IPS-20b (cell line): ENCODE measurements around the gene HVCN1.
"Not testable (repeated sequence)": the region's sequence is repeated elsewhere in the genome, so short reads cannot be mapped to it uniquely, and the experiment has no call there.

Source experiments
- H3K27ac ChIP-seq: one replicate; pipeline ENCODE4 v1.5.1; 2013; ENCODE audit warnings: low read length
- H3K27me3 ChIP-seq: 2 replicates; pipeline ENCODE4 v1.6.1; 2013; ENCODE audit warnings: mild to moderate bottlenecking, low read length, inconsistent platforms; ENCODE audit not compliant: insufficient read depth
- H3K36me3 ChIP-seq: 2 replicates; pipeline ENCODE4 v1.6.1; 2013; ENCODE audit warnings: low read depth, mild to moderate bottlenecking, inconsistent platforms, low read length, moderate library complexity; ENCODE audit not compliant: insufficient read depth
- H3K4me1 ChIP-seq: 2 replicates; pipeline ENCODE4 v1.6.1; 2013; ENCODE audit warnings: mild to moderate bottlenecking, control low read depth, inconsistent platforms, low read length, moderate library complexity; ENCODE audit not compliant: insufficient read depth
- H3K4me3 ChIP-seq: 2 replicates; pipeline ENCODE4 v1.5.1; 2013; ENCODE audit warnings: mild to moderate bottlenecking, low read length, inconsistent platforms
- H3K9ac ChIP-seq: 2 replicates; pipeline ENCODE4 v1.6.1; 2013; ENCODE audit warnings: low read depth, mild to moderate bottlenecking, inconsistent platforms, low read length, moderate library complexity
- H3K9me3 ChIP-seq: 2 replicates; pipeline ENCODE4 v1.6.1; 2013; ENCODE audit warnings: mild to moderate bottlenecking, low read depth, low read length, inconsistent platforms; ENCODE audit not compliant: insufficient read depth

The HVCN1 gene

DNA sequence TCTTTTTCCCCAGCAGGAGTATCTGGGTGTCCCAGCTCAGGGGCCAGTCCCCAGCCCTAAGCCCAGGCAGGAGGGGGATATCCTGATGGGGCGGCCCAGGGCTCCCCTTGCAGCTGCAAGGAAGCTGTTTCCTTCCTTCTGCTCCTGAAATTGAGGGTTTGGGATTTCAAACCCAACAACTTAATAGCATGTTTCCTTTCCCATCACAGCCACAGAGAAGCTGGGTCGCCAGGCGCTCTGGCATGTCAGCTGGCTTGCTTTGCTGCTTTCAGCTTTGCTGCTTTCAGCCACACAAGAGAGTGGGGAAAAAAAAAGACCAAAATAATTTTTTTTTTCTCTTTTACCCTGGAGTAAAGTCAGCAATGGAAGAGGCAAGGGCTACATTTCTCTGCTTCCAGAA, 30.0 kb downstream of the HVCN1 start:
- Histone ChIP-seq H3K4me3 (no peak overlapping the region), H3K27me3 (no peaks in the 10 kb centered on the region), H3K27ac (no peak overlapping the region), H3K36me3 (no peaks in the 10 kb centered on the region), H3K9ac (no peak overlapping the region), H3K4me1 (peaks cover 2% of the 10 kb centered on the region; the same call in 1 of the 2 replicates), H3K9me3 (no peaks in the 10 kb centered on the region; the same call in 1 of the 2 replicates)

- Histone ChIP-seq H3K4me1 (peaks cover 4% of the 10 kb centered on the region; the same call in 1 of the 2 replicates), H3K9ac (no peak overlapping the region), H3K36me3 (no peaks in the 10 kb centered on the region), H3K9me3 (no peaks in the 10 kb centered on the region), H3K27ac (no peak overlapping the region), H3K4me3 (no peak overlapping the region), H3K27me3 (no peaks in the 10 kb centered on the region)
These were observed 30.7 kb downstream of the HVCN1 start for GRCh38 chr12:110658242-110658641.

GRCh38 chr12:110657747-110658146, 31.2 kb downstream of the HVCN1 start:
- Histone ChIP-seq H3K27me3 (no peaks in the 10 kb centered on the region), H3K4me3 (no peak overlapping the region), H3K9me3 (no peaks in the 10 kb centered on the region), H3K27ac (no peak overlapping the region), H3K36me3 (no peaks in the 10 kb centered on the region), H3K4me1 (peaks cover 4% of the 10 kb centered on the region; the same call in 1 of the 2 replicates), H3K9ac (no peak overlapping the region)

- no peak overlapping the region for H3K9ac ChIP-seq
- no peak overlapping the region for H3K27ac ChIP-seq
- no peaks in the 10 kb centered on the region for H3K27me3 ChIP-seq
- H3K9me3 ChIP-seq = no peaks in the 10 kb centered on the region
- H3K4me1 ChIP-seq = peaks cover 4% of the 10 kb centered on the region; the same call in 1 of the 2 replicates
- no peaks in the 10 kb centered on the region for H3K36me3 ChIP-seq
- no peak overlapping the region for H3K4me3 ChIP-seq
These were observed 32.8 kb downstream of the HVCN1 start for GRCh38 chr12:110656071-110656655.

DNA sequence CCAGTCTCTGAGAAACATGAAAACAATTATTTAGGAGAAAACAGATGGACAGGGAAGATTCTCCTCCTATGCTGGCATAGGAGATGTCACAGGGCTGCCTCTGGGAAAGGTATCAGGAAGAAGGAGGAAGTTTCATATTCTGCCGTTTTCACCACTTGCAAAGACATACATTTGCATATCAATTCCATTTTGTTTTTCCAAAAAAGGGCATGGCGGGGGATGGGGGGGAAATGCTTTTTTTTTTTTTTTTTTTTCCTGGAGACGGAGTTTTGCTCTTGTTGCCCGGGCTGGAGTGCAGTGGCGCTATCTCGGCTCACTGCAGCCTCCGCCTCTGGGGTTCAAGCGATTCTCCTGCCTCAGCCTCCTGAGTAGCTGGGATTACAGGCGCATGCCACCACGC, 34.7 kb downstream of the HVCN1 start:
- H3K27ac ChIP-seq, H3K4me1 ChIP-seq, H3K27me3 ChIP-seq, H3K36me3 ChIP-seq, H3K4me3 ChIP-seq, H3K9me3 ChIP-seq, H3K9ac ChIP-seq: not testable (repeated sequence)

- Histone ChIP-seq H3K36me3 (no peaks in the 10 kb centered on the region), H3K4me3 (no peak overlapping the region), H3K9me3 (no peaks in the 10 kb centered on the region), H3K27me3 (no peaks in the 10 kb centered on the region), H3K4me1 (peaks cover 4% of the 10 kb centered on the region; the same call in 1 of the 2 replicates), H3K27ac (no peak overlapping the region), H3K9ac (no peak overlapping the region)
These were observed 39.5 kb downstream of the HVCN1 start for GRCh38 chr12:110649341-110649847.

- Histone ChIP-seq H3K9me3 (no peaks in the 10 kb centered on the region), H3K36me3 (no peaks in the 10 kb centered on the region), H3K4me3 (no peak overlapping the region), H3K27me3 (no peaks in the 10 kb centered on the region), H3K9ac (no peak overlapping the region), H3K4me1 (no peaks in the 10 kb centered on the region), H3K27ac (no peak overlapping the region)
These were observed 41.3 kb downstream of the HVCN1 start for GRCh38 chr12:110647631-110648040.

- Histone ChIP-seq H3K27ac (no peak overlapping the region), H3K9ac (no peak overlapping the region), H3K4me1 (peaks cover 3% of the 10 kb centered on the region; the same call in 1 of the 2 replicates), H3K9me3 (no peaks in the 10 kb centered on the region), H3K27me3 (no peaks in the 10 kb centered on the region), H3K36me3 (no peaks in the 10 kb centered on the region), H3K4me3 (no peak overlapping the region)
These were observed 47.4 kb downstream of the HVCN1 start for GRCh38 chr12:110641521-110641920.

- Histone ChIP-seq H3K27ac (no peak overlapping the region), H3K9me3 (no peaks in the 10 kb centered on the region), H3K27me3 (no peaks in the 10 kb centered on the region), H3K4me1 (peaks cover 3% of the 10 kb centered on the region; the same call in 1 of the 2 replicates), H3K4me3 (no peak overlapping the region), H3K9ac (no peak overlapping the region), H3K36me3 (no peaks in the 10 kb centered on the region)
These were observed 48.5 kb downstream of the HVCN1 start for GRCh38 chr12:110640275-110641025.

DNA sequence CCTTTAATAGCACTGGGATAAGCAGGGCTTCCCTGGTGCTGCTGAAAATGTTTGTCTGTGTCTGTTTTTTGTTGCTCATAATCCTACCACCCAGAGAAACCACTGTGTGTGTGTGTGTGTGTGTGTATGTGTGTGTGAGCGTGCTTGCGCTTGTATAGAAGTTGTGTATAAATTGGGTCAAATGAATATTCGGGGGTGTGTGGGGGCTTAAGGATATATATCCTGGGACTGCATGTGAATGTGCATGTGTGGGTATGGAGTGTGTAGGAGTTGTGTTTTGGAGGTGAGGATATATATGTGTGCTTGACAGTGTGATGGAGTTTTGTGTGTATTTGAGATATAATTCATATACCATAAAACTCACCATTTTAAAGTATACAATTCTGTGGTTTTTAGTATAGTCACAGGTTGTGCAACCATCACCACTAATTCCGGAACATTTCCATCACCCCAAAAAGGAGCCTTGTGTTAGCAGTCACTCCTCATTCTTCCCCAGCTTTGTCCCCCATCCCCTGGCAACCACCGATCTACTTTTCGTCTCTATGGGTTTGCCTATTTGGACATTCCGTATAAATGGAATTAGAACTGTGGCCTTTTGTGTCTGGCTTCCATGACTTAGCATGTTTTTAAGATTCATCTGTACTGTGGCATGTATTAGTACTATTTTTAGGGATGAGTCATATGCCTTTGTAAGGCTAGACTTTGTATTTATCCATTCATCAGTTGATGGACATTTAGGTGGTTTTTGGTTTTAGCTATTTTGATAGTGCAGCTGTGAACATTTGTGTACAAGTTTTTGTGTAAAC, 49.4 kb downstream of the HVCN1 start:
- no peaks in the 10 kb centered on the region for H3K36me3 ChIP-seq
- H3K27me3 ChIP-seq = no peaks in the 10 kb centered on the region
- no peak overlapping the region for H3K4me3 ChIP-seq
- H3K9me3 ChIP-seq = no peaks in the 10 kb centered on the region
- H3K4me1 ChIP-seq = peaks cover 3% of the 10 kb centered on the region; the same call in 1 of the 2 replicates
- no peak overlapping the region for H3K9ac ChIP-seq
- H3K27ac ChIP-seq = no peak overlapping the region

DNA sequence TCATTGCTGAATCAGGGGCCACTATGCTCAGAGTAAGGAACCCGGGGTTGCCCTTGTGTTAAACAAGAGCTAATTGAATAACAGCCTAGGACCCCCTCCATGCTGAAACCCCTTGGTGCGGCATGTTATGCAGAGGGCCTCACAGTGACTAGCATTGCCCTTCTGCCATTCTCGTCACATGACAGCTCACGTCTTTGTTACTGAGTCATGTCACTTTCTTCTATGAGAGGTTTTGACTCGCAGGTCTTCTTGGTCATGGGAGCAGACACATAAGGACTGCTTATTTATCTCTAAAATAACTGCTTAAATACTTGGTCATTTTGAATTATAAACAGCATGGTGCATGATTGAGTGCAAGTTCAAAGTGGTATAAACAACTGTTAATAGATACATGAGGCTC, 50.1 kb downstream of the HVCN1 start:
- Histone ChIP-seq H3K36me3 (no peaks in the 10 kb centered on the region), H3K4me3 (no peak overlapping the region), H3K4me1 (peaks cover 3% of the 10 kb centered on the region; the same call in 1 of the 2 replicates), H3K9ac (no peak overlapping the region), H3K27ac (no peak overlapping the region), H3K27me3 (no peaks in the 10 kb centered on the region), H3K9me3 (no peaks in the 10 kb centered on the region)
